ENCODE measurements around the gene LIMK2. TPM values are rescaled to one million over a fixed set of nuclear protein-coding genes. Genes with fewer than 3 reads are reported as not detected.

The LIMK2 gene
- total and polyA plus RNA-seq, 10 of the 15 experiments (the other 5 are each of a cell fraction or from before 2014, with no cell fraction given): 2.9 to 40.4 (median 26.7) TPM

- TF ChIP-seq CREB1 (IDR thresholded peaks at IDR 0.05; ENCODE audit: low read depth) (peak; percentile 36; the same call in 1 of the 2 replicates), NKRF (conservative IDR thresholded peaks at IDR 0.05) (peak; percentile 78), RB1 (IDR thresholded peaks at IDR 0.05; ENCODE audit: borderline replicate concordance) (peak; percentile 91; the same call in 1 of the 2 replicates), ZNF384 (IDR thresholded peaks at IDR 0.05; ENCODE audit: borderline replicate concordance, low read depth, low read length) (no peak), IKZF2 (IDR thresholded peaks at IDR 0.05) (peak; percentile 65 to 73; a peak in 2 of 4 replicates), JUND (IDR thresholded peaks at IDR 0.05; ENCODE audit: low read depth, low read length) (no peak), PAX8 (IDR thresholded peaks at IDR 0.05) (no peak), RAD21 (IDR thresholded peaks at IDR 0.05; ENCODE audit: insufficient read depth, low read depth, low read length) (peak; percentile 77), PML (IDR thresholded peaks at IDR 0.05; ENCODE audit: low read length) (no peak; the same call in 1 of the 2 replicates), FOS (IDR thresholded peaks at IDR 0.05; ENCODE audit: borderline replicate concordance, extremely low read depth, insufficient read length) (no peak), RFX5 (IDR thresholded peaks at IDR 0.05; ENCODE audit: low read depth, low read length) (no peak), NR2C1 (IDR thresholded peaks at IDR 0.05) (no peak), CBX3 (IDR thresholded peaks at IDR 0.05; ENCODE audit: borderline replicate concordance, low read depth) (no peak), TBL1XR1 (IDR thresholded peaks at IDR 0.05; ENCODE audit: low read depth, low read length) (no peak), STAT3 (IDR thresholded peaks at IDR 0.05; ENCODE audit: low read depth, low read length) (no peak), E2F4 (IDR thresholded peaks at IDR 0.05; ENCODE audit: low read depth, low read length) (no peak), TAF1 (IDR thresholded peaks at IDR 0.05; ENCODE audit: borderline replicate concordance, low read depth, low read length) (peak; percentile 57; the same call in 1 of the 2 replicates)
- TF ChIP-seq, protein P1, sequence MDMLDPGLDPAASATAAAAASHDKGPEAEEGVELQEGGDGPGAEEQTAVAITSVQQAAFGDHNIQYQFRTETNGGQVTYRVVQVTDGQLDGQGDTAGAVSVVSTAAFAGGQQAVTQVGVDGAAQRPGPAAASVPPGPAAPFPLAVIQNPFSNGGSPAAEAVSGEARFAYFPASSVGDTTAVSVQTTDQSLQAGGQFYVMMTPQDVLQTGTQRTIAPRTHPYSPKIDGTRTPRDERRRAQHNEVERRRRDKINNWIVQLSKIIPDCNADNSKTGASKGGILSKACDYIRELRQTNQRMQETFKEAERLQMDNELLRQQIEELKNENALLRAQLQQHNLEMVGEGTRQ (IDR thresholded peaks at IDR 0.05; ENCODE audit: borderline replicate concordance, low read depth, low read length): no peak
- TF ChIP-seq, protein P2, sequence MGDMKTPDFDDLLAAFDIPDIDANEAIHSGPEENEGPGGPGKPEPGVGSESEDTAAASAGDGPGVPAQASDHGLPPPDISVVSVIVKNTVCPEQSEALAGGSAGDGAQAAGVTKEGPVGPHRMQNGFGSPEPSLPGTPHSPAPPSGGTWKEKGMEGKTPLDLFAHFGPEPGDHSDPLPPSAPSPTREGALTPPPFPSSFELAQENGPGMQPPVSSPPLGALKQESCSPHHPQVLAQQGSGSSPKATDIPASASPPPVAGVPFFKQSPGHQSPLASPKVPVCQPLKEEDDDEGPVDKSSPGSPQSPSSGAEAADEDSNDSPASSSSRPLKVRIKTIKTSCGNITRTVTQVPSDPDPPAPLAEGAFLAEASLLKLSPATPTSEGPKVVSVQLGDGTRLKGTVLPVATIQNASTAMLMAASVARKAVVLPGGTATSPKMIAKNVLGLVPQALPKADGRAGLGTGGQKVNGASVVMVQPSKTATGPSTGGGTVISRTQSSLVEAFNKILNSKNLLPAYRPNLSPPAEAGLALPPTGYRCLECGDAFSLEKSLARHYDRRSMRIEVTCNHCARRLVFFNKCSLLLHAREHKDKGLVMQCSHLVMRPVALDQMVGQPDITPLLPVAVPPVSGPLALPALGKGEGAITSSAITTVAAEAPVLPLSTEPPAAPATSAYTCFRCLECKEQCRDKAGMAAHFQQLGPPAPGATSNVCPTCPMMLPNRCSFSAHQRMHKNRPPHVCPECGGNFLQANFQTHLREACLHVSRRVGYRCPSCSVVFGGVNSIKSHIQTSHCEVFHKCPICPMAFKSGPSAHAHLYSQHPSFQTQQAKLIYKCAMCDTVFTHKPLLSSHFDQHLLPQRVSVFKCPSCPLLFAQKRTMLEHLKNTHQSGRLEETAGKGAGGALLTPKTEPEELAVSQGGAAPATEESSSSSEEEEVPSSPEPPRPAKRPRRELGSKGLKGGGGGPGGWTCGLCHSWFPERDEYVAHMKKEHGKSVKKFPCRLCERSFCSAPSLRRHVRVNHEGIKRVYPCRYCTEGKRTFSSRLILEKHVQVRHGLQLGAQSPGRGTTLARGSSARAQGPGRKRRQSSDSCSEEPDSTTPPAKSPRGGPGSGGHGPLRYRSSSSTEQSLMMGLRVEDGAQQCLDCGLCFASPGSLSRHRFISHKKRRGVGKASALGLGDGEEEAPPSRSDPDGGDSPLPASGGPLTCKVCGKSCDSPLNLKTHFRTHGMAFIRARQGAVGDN (IDR thresholded peaks at IDR 0.05): peak; percentile 37; the same call in 1 of the 2 replicates
- TF ChIP-seq, protein P3, sequence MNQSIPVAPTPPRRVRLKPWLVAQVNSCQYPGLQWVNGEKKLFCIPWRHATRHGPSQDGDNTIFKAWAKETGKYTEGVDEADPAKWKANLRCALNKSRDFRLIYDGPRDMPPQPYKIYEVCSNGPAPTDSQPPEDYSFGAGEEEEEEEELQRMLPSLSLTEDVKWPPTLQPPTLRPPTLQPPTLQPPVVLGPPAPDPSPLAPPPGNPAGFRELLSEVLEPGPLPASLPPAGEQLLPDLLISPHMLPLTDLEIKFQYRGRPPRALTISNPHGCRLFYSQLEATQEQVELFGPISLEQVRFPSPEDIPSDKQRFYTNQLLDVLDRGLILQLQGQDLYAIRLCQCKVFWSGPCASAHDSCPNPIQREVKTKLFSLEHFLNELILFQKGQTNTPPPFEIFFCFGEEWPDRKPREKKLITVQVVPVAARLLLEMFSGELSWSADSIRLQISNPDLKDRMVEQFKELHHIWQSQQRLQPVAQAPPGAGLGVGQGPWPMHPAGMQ (IDR thresholded peaks at IDR 0.05; ENCODE audit: borderline replicate concordance): no peak
Measured at GRCh38 chr22:31211862-31212730, at the start of gene LIMK2 (continued).

Data from GM12878 (cell line).